Upper lobe of right lung (tissue), 1 donor: ENCODE measurements around the gene NOXRED1. TPM values are rescaled to one million over a fixed set of nuclear protein-coding genes. Genes with fewer than 3 reads are reported as not detected.

ENCODE experiments used
- ATAC-seq: fragments of 200-7000 bp; cut with Tn5 transposase; one replicate; pipeline ENCODE4 v1.9.1; 2020; ENCODE audit warnings: mild to moderate bottlenecking, moderate library complexity
- DNase-seq: peaks from one replicate; pipeline ENCODE4 v3.0.0-alpha.2; 2020
- H3K27ac ChIP-seq: fragments of 200-600 bp; one replicate; pipeline ENCODE4 v1.8.0; 2022
- H3K27me3 ChIP-seq: fragments of 200-600 bp; one replicate; pipeline ENCODE4 v1.8.0; 2022; ENCODE audit warnings: mild to moderate bottlenecking
- H3K36me3 ChIP-seq: fragments of 200-600 bp; one replicate; pipeline ENCODE4 v1.8.0; 2022
- H3K4me1 ChIP-seq: fragments of 200-600 bp; one replicate; pipeline ENCODE4 v1.8.0; 2022
- H3K4me3 ChIP-seq: fragments of 200-600 bp; one replicate; pipeline ENCODE4 v1.8.0; 2022; ENCODE audit warnings: mild to moderate bottlenecking
- H3K9me3 ChIP-seq: fragments of 200-600 bp; one replicate; pipeline ENCODE4 v1.8.0; 2022
- intact Hi-C: fragments of 100-400 bp; cut with DNase I; formaldehyde crosslinking; loops from one replicate; pipeline ENCODE4 v1.11.0; 2022
- total RNA-seq: library from RNA; stranded (reverse); fragmentation: NEBNext Ultra II Directional; extraction: Animal tissue kit (Norgen Biotek cat#: 25700); gene quantifications from one replicate; pipeline ENCODE4 v1.2.1, GENCODE V29; 2021
- TF ChIP-seq, protein P1 (sequence below): fragments of 200-600 bp; IDR thresholded peaks from one replicate; pipeline ENCODE4 v1.8.0; 2022; ENCODE audit warnings: antibody characterized with exemption
- donor health status: DM: no; HTN: yes; CAD: no; lungs with severe emphysema.

The NOXRED1 gene
- total RNA-seq, 1 donor from 2014 or later = 0.55 TPM

DNA sequence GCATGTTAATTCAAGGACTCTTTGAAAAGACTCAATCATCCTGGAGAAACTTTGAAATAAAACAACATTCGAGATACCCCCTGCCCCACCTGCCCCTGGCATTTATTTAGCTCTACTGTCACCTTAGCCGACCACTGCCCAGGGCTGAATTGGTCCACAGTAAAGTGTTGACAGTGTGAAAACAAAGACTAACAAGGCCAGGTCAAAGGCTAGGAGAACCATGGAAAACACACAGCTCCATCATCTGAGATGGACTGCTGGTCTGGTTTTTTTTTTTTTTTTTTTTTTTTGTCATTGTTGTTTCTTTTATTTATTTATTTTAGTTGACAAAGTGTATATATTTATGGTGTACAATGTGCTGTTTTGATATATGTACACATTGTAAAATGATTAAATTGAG is 76.8 kb downstream of the NOXRED1 start:
- ATAC-seq (no peak), DNase-seq (no peak)
- Histone ChIP-seq H3K36me3 (peaks cover 22% of the 10 kb centered on the region), H3K27me3 (no peaks in the 10 kb centered on the region), H3K27ac (no peak overlapping the region), H3K4me1 (no peaks in the 10 kb centered on the region), H3K4me3 (no peak overlapping the region), H3K9me3 (no peaks in the 10 kb centered on the region)
- intact Hi-C loops = no loop called here
- TF ChIP-seq, protein P1, sequence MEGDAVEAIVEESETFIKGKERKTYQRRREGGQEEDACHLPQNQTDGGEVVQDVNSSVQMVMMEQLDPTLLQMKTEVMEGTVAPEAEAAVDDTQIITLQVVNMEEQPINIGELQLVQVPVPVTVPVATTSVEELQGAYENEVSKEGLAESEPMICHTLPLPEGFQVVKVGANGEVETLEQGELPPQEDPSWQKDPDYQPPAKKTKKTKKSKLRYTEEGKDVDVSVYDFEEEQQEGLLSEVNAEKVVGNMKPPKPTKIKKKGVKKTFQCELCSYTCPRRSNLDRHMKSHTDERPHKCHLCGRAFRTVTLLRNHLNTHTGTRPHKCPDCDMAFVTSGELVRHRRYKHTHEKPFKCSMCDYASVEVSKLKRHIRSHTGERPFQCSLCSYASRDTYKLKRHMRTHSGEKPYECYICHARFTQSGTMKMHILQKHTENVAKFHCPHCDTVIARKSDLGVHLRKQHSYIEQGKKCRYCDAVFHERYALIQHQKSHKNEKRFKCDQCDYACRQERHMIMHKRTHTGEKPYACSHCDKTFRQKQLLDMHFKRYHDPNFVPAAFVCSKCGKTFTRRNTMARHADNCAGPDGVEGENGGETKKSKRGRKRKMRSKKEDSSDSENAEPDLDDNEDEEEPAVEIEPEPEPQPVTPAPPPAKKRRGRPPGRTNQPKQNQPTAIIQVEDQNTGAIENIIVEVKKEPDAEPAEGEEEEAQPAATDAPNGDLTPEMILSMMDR = no peak

- no peak for DNase-seq
- ATAC-seq = no peak
- TF ChIP-seq, protein P1 = no peak
- Histone ChIP-seq H3K4me3 (no peak overlapping the region), H3K4me1 (no peaks in the 10 kb centered on the region), H3K27ac (no peak overlapping the region), H3K27me3 (no peaks in the 10 kb centered on the region), H3K9me3 (no peaks in the 10 kb centered on the region), H3K36me3 (peaks cover 36% of the 10 kb centered on the region)
- intact Hi-C loops = no loop called here
These were observed 78.8 kb downstream of the NOXRED1 start for GRCh38 chr14:77344377-77344996.

Other genes with a start within 250 kb of the NOXRED1 start
- 0.06 TPM for gene TMEM63C, start 241.7 kb downstream of the NOXRED1 start, total RNA-seq
- gene NGB, start 152.3 kb downstream of the NOXRED1 start, total RNA-seq = not detected
- gene POMT2, start 102.6 kb downstream of the NOXRED1 start, total RNA-seq = 29.4 TPM
- 9.8 TPM for gene GSTZ1, start 102.5 kb downstream of the NOXRED1 start, total RNA-seq
- 11.3 TPM for gene TMED8, start 46.4 kb downstream of the NOXRED1 start, total RNA-seq
- gene SAMD15, start 46.1 kb downstream of the NOXRED1 start, total RNA-seq = 0.41 TPM
- 14.5 TPM for gene VIPAS39, start 34.1 kb upstream of the NOXRED1 start, total RNA-seq
- 120 TPM for gene AHSA1, start 34.6 kb upstream of the NOXRED1 start, total RNA-seq
- gene ISM2, start 75.3 kb upstream of the NOXRED1 start, total RNA-seq = not detected
- 44.2 TPM for gene SPTLC2, start 193.1 kb upstream of the NOXRED1 start, total RNA-seq